Heart right ventricle (tissue), 16 donors: Measurements from ENCODE around the gene PIP4K2B. TPM values are rescaled to one million over a fixed set of nuclear protein-coding genes. Genes with fewer than 3 reads are reported as not detected.

Experiments used
- ATAC-seq, 8 donors: fragments of 200-7000 bp; cut with Tn5 transposase; one replicate each; pipeline ENCODE4 v1.9.1; 2020; ENCODE audit warnings: mild to moderate bottlenecking in 8 of 8, moderate library complexity in 8 of 8, moderate number of reproducible peaks in 1 of 8
- DNase-seq, 2 donors: peaks; one replicate each; pipeline ENCODE4 v3.0.0-alpha.2; 2020
- H3K27ac ChIP-seq, 10 donors: fragments of 200-600 bp; sonication (generic) in 2 of 10; one replicate each; pipeline versions ENCODE4 v1.5.0 to v1.8.0; 2020 to 2022; ENCODE audit warnings: mild to moderate bottlenecking in 3 of 10
- H3K27me3 ChIP-seq, 7 donors: fragments of 200-600 bp; one replicate each; pipeline ENCODE4 v1.8.0; 2021 to 2022; ENCODE audit warnings: mild to moderate bottlenecking in 2 of 7
- H3K36me3 ChIP-seq, 9 donors: fragments of 200-600 bp; sonication (generic) in 1 of 9; one replicate each; pipeline versions ENCODE4 v1.5.0 to v1.8.0; 2020 to 2022; ENCODE audit warnings: mild to moderate bottlenecking in 2 of 9
- H3K4me1 ChIP-seq, 9 donors: fragments of 200-600 bp; sonication (generic) in 1 of 9; one replicate each; pipeline versions ENCODE4 v1.5.0 to v1.8.0; 2020 to 2022; ENCODE audit warnings: mild to moderate bottlenecking in 4 of 9
- H3K4me3 ChIP-seq, 10 donors: fragments of 200-600 bp; sonication (generic) in 2 of 10; one replicate each; pipeline versions ENCODE4 v1.5.0 to v1.8.0; 2020 to 2022; ENCODE audit warnings: mild to moderate bottlenecking in 7 of 10, moderate library complexity in 2 of 10
- H3K9me3 ChIP-seq, 11 donors: fragments of 200-600 bp in 10 of 11; sonication (generic) in 2 of 11; one replicate each; pipeline versions ENCODE4 v1.5.0 to v1.8.0; 2013 to 2022; ENCODE audit warnings: mild to moderate bottlenecking in 2 of 11, control low read depth in 1 of 11, moderate library complexity in 1 of 11
- CTCF ChIP-seq, 9 donors: fragments of 200-600 bp; sonication (generic) in 2 of 9; IDR thresholded peaks; one replicate each; pipeline versions ENCODE4 v1.5.0 to v1.8.0; 2021 to 2022; ENCODE audit warnings: antibody characterized with exemption in 9 of 9, mild to moderate bottlenecking in 5 of 9, moderate library complexity in 1 of 9
- WGBS, 2 donors: extraction: QIAGEN DNeasy Blood & Tissue Kit; methylation state at CpG; one replicate each; pipeline ENCODE4 v1.1.7; 2013; ENCODE audit warnings: inconsistent platforms in 1 of 2; 5-methylcytosine and 5-hydroxymethylcytosine counted together
- intact Hi-C, 10 donors: fragments of 100-400 bp; cut with DNase I; formaldehyde crosslinking; loops; one replicate each; pipeline versions ENCODE4 v1.11.1 to v1.14.2; 2022
- polyA plus RNA-seq, 2 donors: library from polyadenylated mRNA; stranded (reverse); fragments of 200-250 nt; gene quantifications; one replicate each; pipeline ENCODE4 v1.2.3, GENCODE V29; 2013
- total RNA-seq, 10 donors: library from RNA; stranded (reverse); fragmentation: NEBNext Ultra II Directional in 3 of 10; extraction: Animal tissue kit (Norgen Biotek cat#: 25700) in 3 of 10; gene quantifications; one replicate each; pipeline versions ENCODE4 v1.2.1 to v1.2.4, GENCODE V29; 2021 to 2023
- donor health status: Arrhythmogenic right ventricular cardiomyopathy.
- donor health status: ischemic (EF 13 %, LVEDD 7.1; RV severe dilation, severe dysfunction).
- donor health status: healthy with polysubstance abuse.
- donor health status: DM: no; HTN: yes; CAD: no.
- donor health status: DM: no; HTN: no; CAD: no.
- donor health status: ischemic (EF 25% LVEDD 6.9; RV normal size, moderate dysfunction).
- donor health status: ischemic (EF 25% LVEDD 5.7; RV mildly dilated, moderate dysfunction).
- donor health status: healthy.
- donor health status: DM: yes; HTN: yes; CAD: no.
- donor health status: Ischemic cardiomyopathy.
- donor health status: ischemic (EF 35%, LVEDD 5.7; RV mildly dilated, moderate dysfunction).
- donor health status: nonischemic (EF 11% LVEDD 7.7; RV severe dilation, severe dysfunction).
- donor health status: DM: yes; HTN: yes; CAD: no.
- donor health status: PGD.
- donor health status: ischemic (EF 29% LVEDD 5.4; RV normal size, mild dysfunction).
- donor health status: nonischemic (EF 23%, LVEDD 6.1; RV moderate dilation, normal function).

PIP4K2B gene
- total and polyA plus RNA-seq, 12 donors = 15.3 to 51.9 (median 46.4) TPM

DNA sequence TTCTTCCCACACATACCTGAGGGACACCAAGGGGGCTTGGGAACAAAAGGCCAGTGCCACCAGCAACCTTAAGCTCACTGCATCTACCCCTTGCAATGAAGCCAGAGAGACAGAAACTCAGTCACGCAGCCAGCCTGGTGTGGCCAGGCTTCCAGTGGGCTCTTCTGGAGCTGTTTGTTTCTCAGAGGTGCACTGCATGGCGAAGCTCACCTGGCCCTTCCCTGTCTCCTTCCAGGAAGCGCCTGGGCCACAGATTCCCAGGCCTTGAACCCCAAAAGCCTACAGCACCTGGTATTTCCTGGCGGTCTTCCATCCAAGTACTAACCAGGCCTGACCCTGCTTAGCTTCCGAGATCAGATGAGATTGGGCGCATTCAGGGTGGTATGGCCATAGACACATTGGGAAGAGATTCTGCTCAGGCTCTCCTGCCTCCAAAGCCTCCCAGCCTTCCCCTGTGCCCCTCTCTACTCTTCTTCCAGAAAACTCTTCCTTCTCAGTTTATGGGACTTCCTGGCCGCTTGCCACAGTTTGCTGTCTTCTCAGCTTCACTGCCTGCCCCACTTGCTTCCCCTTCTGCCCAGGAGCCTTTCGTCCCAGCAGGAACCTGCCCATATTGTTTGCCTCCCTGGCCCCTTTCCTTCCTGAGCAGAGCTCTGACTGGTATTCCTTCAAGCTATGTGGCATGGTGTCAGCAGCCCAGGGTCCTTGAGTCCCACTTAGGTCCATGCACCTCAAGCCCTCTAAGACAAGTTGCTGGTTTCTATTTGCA lies 67.6 kb downstream of the PIP4K2B start:
- 74 to 91% methylated on average over 8 of the region's 8 CpGs for WGBS, 2 donors
- H3K27ac ChIP-seq = peak overlapping the region; percentile 9 to 97 (median 93)
- DNase-seq = no peak
- H3K36me3 ChIP-seq = peaks cover 0 to 58% (median 6%) of the 10 kb centered on the region in 9 donors
- H3K27me3 ChIP-seq = no peaks in the 10 kb centered on the region
- TF ChIP-seq CTCF (IDR thresholded peaks at IDR 0.05) = no peak
- H3K4me1 ChIP-seq = peaks cover 17 to 74% (median 56%) of the 10 kb centered on the region in 9 donors
- no peak for ATAC-seq
- peak overlapping the region in 7 of 10 donors; percentile 67 to 88 (median 76) for H3K4me3 ChIP-seq
- intact Hi-C loops = loop anchor here in 7 of 10 donors (2.0 to 10.0 kb wide), 8 partner anchors 15 to 177 kb away; partner anchors contain the start of genes MLLT6 (in 1 of the 7) and PCGF2 (in 1 of the 7)
- H3K9me3 ChIP-seq = no peaks in the 10 kb centered on the region

- intact Hi-C loops = loop anchor here in 8 of 10 donors (1.0 to 10.0 kb wide), 9 partner anchors 16 to 176 kb away; partner anchors contain the start of genes PSMB3 (in 2 of the 8), MLLT6 (in 1 of the 8) and PCGF2 (in 1 of the 8)
- peak overlapping the region; percentile 65 to 97 (median 93) for H3K27ac ChIP-seq
- no peaks in the 10 kb centered on the region for H3K9me3 ChIP-seq
- WGBS, 2 donors = 15% methylated on average over 27 of the region's 27 CpGs
- no peaks in the 10 kb centered on the region for H3K27me3 ChIP-seq
- no peak for TF ChIP-seq CTCF (IDR thresholded peaks at IDR 0.05)
- H3K4me3 ChIP-seq = peak overlapping the region; percentile 51 to 88 (median 73)
- peaks cover 17 to 68% (median 50%) of the 10 kb centered on the region in 9 donors for H3K4me1 ChIP-seq
- H3K36me3 ChIP-seq = peaks cover 0 to 49% (median 3%) of the 10 kb centered on the region in 9 donors
- ATAC-seq (peak in 7 of 8 donors; percentile 22 to 67 (median 59)), DNase-seq (peak; percentile 77 to 83)
Observed at GRCh38 chr17:38730526-38731379, 68.6 kb downstream of the PIP4K2B start.

GRCh38 chr17:38729886-38730525 lies 69.3 kb downstream of the PIP4K2B start, which contains the start of gene CISD3:
CISD3 (plus strand) TSS chr17:38730341; CDS start chr17:38730359, 18 bp downstream.
- TF ChIP-seq CTCF (IDR thresholded peaks at IDR 0.05) = peak; percentile 52 to 92 (median 76)
- peak; percentile 75 to 95 (median 84) for ATAC-seq

More at GRCh38 chr17:38729886-38730525, 69.3 kb downstream of the PIP4K2B start, which contains the start of gene CISD3:
- no peaks in the 10 kb centered on the region for H3K9me3 ChIP-seq
- peak within 1 kb of the TSS; percentile 51 to 88 (median 73) for H3K4me3 ChIP-seq
- intact Hi-C loops = loop anchor here in 8 of 10 donors (1.0 to 10.0 kb wide), 10 partner anchors 17 to 175 kb away; partner anchors contain the start of genes PSMB3 (in 2 of the 8), MLLT6 (in 1 of the 8) and PCGF2 (in 1 of the 8)
- no peaks in the 10 kb centered on the region for H3K27me3 ChIP-seq
- H3K27ac ChIP-seq = peak within 1 kb of the TSS; percentile 65 to 97 (median 93)
- WGBS, 2 donors = 0 to 1% methylated on average over 43 to 91 of the region's 92 CpGs
- peaks cover 11 to 65% (median 45%) of the 10 kb centered on the region in 9 donors for H3K4me1 ChIP-seq
- H3K36me3 ChIP-seq = peaks cover 0 to 47% (median 0%) of the 10 kb centered on the region in 9 donors
- peak; percentile 84 to 91 for DNase-seq
